HepG2 (cell line): Measurements from ENCODE around the gene PIAS1. TPM values are rescaled to one million over a fixed set of nuclear protein-coding genes. Genes with fewer than 3 reads are reported as not detected.

Source experiments
- ATAC-seq: fragments of 200-7000 bp; cut with Tn5 transposase; 3 replicates; pipeline ENCODE4 v1.9.1; 2020; ENCODE audit warnings: mild to moderate bottlenecking, moderate library complexity
- BruUV-seq: library from RNA; stranded (reverse); fragments of 400-500 nt; replicated peaks from 2 replicates; lab custom pipeline; 2021; lab: Mats Ljungman, UMichigan
- CTCF ChIA-PET: fragments of 300-600 bp; formaldehyde crosslinking; extraction: SDS; loops from one replicate; lab custom pipeline; 2021; ENCODE audit warnings: low total read pairs, inconsistent platforms, low intra/inter-chr PET ratio; lab: Yijun Ruan, JAX
- POLR2A ChIA-PET: fragments of 350-600 bp; sonication (Branson Sonifier 250); formaldehyde crosslinking; loops from one replicate; lab custom pipeline; 2020; ENCODE audit warnings: antibody characterized with exemption, inconsistent platforms; lab: Yijun Ruan, JAX
- DNase-seq: peaks from one replicate; pipeline ENCODE4 v3.0.0-alpha.2; 2015; ENCODE audit warnings: low spot score
- FAIRE-seq: peaks from 3 replicates; lab custom pipeline; 2011; peaks lifted over from hg19 to GRCh38; lab: Jason Lieb, UNC
- H2AFZ ChIP-seq: one replicate; pipeline ENCODE4 v1.6.1; 2011; ENCODE audit warnings: low read length, inconsistent platforms
- H3K27ac ChIP-seq: fragments of 300-600 bp; 3 replicates; pipeline ENCODE4 v1.8.0; 2011; ENCODE audit warnings: mixed run types, mild to moderate bottlenecking, mixed read lengths, low read length, inconsistent platforms; ENCODE audit not compliant: insufficient read depth; ENCODE audit errors: extremely low read length
- H3K27me3 ChIP-seq, 2 experiments: fragments of 200-600 bp in 1 of 2; 2 replicates in 1 of 2; 3 replicates in 1 of 2; pipeline versions ENCODE4 v1.6.0 to v1.8.0; 2011; ENCODE audit warnings: low read length in 2 of 2, mild to moderate bottlenecking in 2 of 2, moderate library complexity in 2 of 2, inconsistent platforms in 1 of 2; ENCODE audit not compliant: insufficient read depth in 2 of 2, control insufficient read depth in 1 of 2
- H3K36me3 ChIP-seq, 2 experiments: fragments of 200-600 bp in 1 of 2; replicated peaks in 1 of 2; 2 replicates in 1 of 2; 3 replicates in 1 of 2; pipeline versions ENCODE4 v1.5.1 to v1.8.0; 2011; ENCODE audit warnings: low read length in 2 of 2, inconsistent platforms in 1 of 2; ENCODE audit not compliant: insufficient read depth in 2 of 2, control insufficient read depth in 1 of 2
- H3K4me1 ChIP-seq: 2 replicates; pipeline ENCODE4 v1.5.1; 2012; ENCODE audit warnings: low read length, inconsistent platforms; ENCODE audit not compliant: insufficient read depth
- H3K4me2 ChIP-seq: 2 replicates; pipeline ENCODE4 v1.6.0; 2011; ENCODE audit warnings: low read depth, low read length, inconsistent platforms
- H3K4me3 ChIP-seq, 3 experiments: fragments of 200-600 bp in 1 of 3; sonication (generic), shearing (Covaris generic) in 1 of 3; replicated peaks in 1 of 3; 2 replicates each; pipeline ENCODE4 v1.5.1; 2011 to 2016; ENCODE audit warnings: low read length in 3 of 3, inconsistent platforms in 2 of 3, low read depth in 2 of 3, mild to moderate bottlenecking in 2 of 3, control low read depth in 1 of 3, mixed read lengths in 1 of 3; ENCODE audit not compliant: insufficient read depth in 1 of 3
- H3K79me2 ChIP-seq: one replicate; pipeline ENCODE4 v1.6.1; 2011; ENCODE audit warnings: low read length, inconsistent platforms; ENCODE audit not compliant: insufficient read depth
- H3K9ac ChIP-seq: 2 replicates; pipeline ENCODE4 v1.6.0; 2011; ENCODE audit warnings: mild to moderate bottlenecking, low read depth, low read length, inconsistent platforms; ENCODE audit not compliant: insufficient read depth
- H3K9me3 ChIP-seq: 2 replicates; pipeline ENCODE4 v1.5.1; 2012; ENCODE audit warnings: mild to moderate bottlenecking, low read length
- H4K20me1 ChIP-seq: 2 replicates; pipeline ENCODE4 v1.6.0; 2011; ENCODE audit warnings: inconsistent platforms, mild to moderate bottlenecking, low read length, moderate library complexity; ENCODE audit not compliant: insufficient read depth
- ARHGAP35 ChIP-seq: sonication (generic); formaldehyde crosslinking; IDR thresholded peaks from 2 replicates; pipeline ENCODE4 v1.9.0; 2022; ENCODE audit warnings: mild to moderate bottlenecking, inconsistent platforms, moderate library complexity, missing genetic modification reagents, borderline replicate concordance
- HNRNPK ChIP-seq: fragments of 200-400 bp; formaldehyde crosslinking; IDR thresholded peaks from 2 replicates; pipeline ENCODE4 v1.6.1; 2018; ENCODE audit warnings: low read length, low read depth, moderate library complexity, mild to moderate bottlenecking; ENCODE audit not compliant: poor library complexity, severe bottlenecking
- LCORL ChIP-seq, 2 experiments: fragments of 450-650 bp in 1 of 2; sonication (generic) in 1 of 2; formaldehyde crosslinking in 1 of 2; IDR thresholded peaks; 2 replicates each; pipeline versions ENCODE4 v1.5.0 to v1.6.1; 2017 to 2020; ENCODE audit warnings: antibody characterized with exemption in 1 of 2, missing genetic modification reagents in 1 of 2
- NFE2L2 ChIP-seq: fragments of 150-350 bp; IDR thresholded peaks from 2 replicates; pipeline ENCODE4 v1.6.1; 2014; ENCODE audit warnings: low read length
- SMAD1 ChIP-seq: sonication (generic); formaldehyde crosslinking; IDR thresholded peaks from 2 replicates; pipeline ENCODE4 v1.4.0; 2020; ENCODE audit warnings: missing genetic modification reagents, low read depth, mild to moderate bottlenecking, borderline replicate concordance
- ZNF296 ChIP-seq: sonication (generic); formaldehyde crosslinking; conservative IDR thresholded peaks from 2 replicates; pipeline ENCODE4 v1.5.0; 2020; ENCODE audit warnings: mild to moderate bottlenecking, missing genetic modification reagents
- ZNF562 ChIP-seq: sonication (generic); formaldehyde crosslinking; IDR thresholded peaks from 2 replicates; pipeline ENCODE4 v1.8.0; 2022; ENCODE audit warnings: missing genetic modification reagents, borderline replicate concordance
- WGBS: methylation state at CpG from one replicate; pipeline ENCODE4 v1.1.6; 2017; ENCODE audit warnings: low lambda C conversion rate; 5-methylcytosine and 5-hydroxymethylcytosine counted together
- in situ Hi-C: cut with HindIII; loops from 2 replicates; pipeline ENCODE4 v1.10.0; 2017; ENCODE audit warnings: low pct_unique_long_range_greater_than_20kb; ENCODE audit not compliant: extremely low pct_ligation_motif_present
- intact Hi-C: fragments of 100-400 bp; cut with micrococcal nuclease; formaldehyde crosslinking; loops from one replicate; pipeline ENCODE4 v1.10.0; 2022; ENCODE audit not compliant: unreplicated experiment
- polyA plus RNA-seq, 8 experiments: library from polyadenylated mRNA; depleted of rRNA in 3 of 8; stranded (reverse) in 7 of 8; unstranded in 1 of 8; fragments of >200 nt; fragmentation: Illumina TruSeq in 4 of 8; extraction: Trizol in 4 of 8; gene quantifications; 2 replicates each; pipeline versions ENCODE4 v1.2.1 to v1.2.3, GENCODE V29; 2011 to 2016; ENCODE audit warnings: low read depth in 4 of 8, missing spikeins in 1 of 8, mixed read lengths in 1 of 8; ENCODE audit not compliant: insufficient read depth in 1 of 8
- total RNA-seq, 5 experiments: library from RNA; depleted of rRNA; stranded (reverse); fragments of >200 nt; fragmentation: Illumina TruSeq; extraction: Trizol; gene quantifications; 2 replicates each; pipeline ENCODE4 v1.2.3, GENCODE V29; 2016; ENCODE audit warnings: low read depth in 1 of 5
- TF ChIP-seq, protein P1 (sequence below): sonication (generic); formaldehyde crosslinking; IDR thresholded peaks from 2 replicates; pipeline ENCODE4 v1.4.0; 2020; ENCODE audit warnings: missing genetic modification reagents
- TF ChIP-seq, protein P2 (sequence below): sonication (generic); formaldehyde crosslinking; IDR thresholded peaks from 2 replicates; pipeline ENCODE4 v1.9.0; 2021; ENCODE audit warnings: missing genetic modification reagents, borderline replicate concordance
- TF ChIP-seq, protein P3 (sequence below): sonication (generic); formaldehyde crosslinking; IDR thresholded peaks from 2 replicates; pipeline ENCODE4 v1.5.1; 2020; ENCODE audit warnings: mild to moderate bottlenecking, missing genetic modification reagents, moderate library complexity
- TF ChIP-seq, protein P4 (sequence below): sonication (generic); formaldehyde crosslinking; IDR thresholded peaks from 2 replicates; pipeline ENCODE4 v1.8.1; 2023; ENCODE audit warnings: missing genetic modification reagents, mild to moderate bottlenecking, borderline replicate concordance
- TF ChIP-seq, protein P5 (sequence below): sonication (generic); formaldehyde crosslinking; conservative IDR thresholded peaks from 2 replicates; pipeline ENCODE4 v1.4.0; 2020; ENCODE audit warnings: missing genetic modification reagents

Gene PIAS1
- total and polyA plus RNA-seq, 2 of the 13 experiments (the other 11 are each of a cell fraction or from before 2014, with no cell fraction given) = 20.7 to 33.7 TPM

DNA sequence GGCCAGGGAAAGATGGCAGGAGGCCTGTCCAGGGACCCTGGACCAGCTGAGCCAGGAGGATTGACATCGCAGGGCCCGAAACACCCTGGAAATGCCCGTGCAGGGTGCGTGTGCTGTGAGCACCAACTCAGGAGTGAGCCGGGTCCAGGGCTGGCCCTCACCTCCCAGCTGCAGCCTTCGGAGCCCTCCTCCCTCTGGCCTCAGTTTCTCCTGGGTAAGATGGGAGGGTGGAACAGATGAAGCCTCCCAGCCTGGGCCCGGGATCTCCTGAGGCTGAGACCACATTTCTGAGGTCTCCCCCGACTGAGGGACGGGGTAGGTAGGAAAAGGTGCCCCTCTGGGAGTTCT is 156.3 kb downstream of the PIAS1 start:
- no peak for DNase-seq
- no peak for FAIRE-seq
- intact Hi-C loops = loop anchor here (1.0 kb wide), 1 partner anchor 15 kb away; no protein-coding TSS in a partner anchor
- TF ChIP-seq ZNF296 (CRISPR knock-in tag) (no peak), NFE2L2 (no peak), ARHGAP35 (CRISPR knock-in tag) (no peak), LCORL (IDR thresholded peaks at IDR 0.05) (no peak), LCORL (CRISPR knock-in tag; IDR thresholded peaks at IDR 0.05) (no peak), ZNF562 (CRISPR knock-in tag) (no peak), SMAD1 (CRISPR knock-in tag) (no peak), HNRNPK (no peak)
- TF ChIP-seq, protein P1, sequence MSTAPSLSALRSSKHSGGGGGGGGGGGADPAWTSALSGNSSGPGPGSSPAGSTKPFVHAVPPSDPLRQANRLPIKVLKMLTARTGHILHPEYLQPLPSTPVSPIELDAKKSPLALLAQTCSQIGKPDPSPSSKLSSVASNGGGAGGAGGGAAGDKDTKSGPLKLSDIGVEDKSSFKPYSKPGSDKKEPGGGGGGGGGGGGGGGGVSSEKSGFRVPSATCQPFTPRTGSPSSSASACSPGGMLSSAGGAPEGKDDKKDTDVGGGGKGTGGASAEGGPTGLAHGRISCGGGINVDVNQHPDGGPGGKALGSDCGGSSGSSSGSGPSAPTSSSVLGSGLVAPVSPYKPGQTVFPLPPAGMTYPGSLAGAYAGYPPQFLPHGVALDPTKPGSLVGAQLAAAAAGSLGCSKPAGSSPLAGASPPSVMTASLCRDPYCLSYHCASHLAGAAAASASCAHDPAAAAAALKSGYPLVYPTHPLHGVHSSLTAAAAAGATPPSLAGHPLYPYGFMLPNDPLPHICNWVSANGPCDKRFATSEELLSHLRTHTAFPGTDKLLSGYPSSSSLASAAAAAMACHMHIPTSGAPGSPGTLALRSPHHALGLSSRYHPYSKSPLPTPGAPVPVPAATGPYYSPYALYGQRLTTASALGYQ (CRISPR knock-in tag) = no peak
- TF ChIP-seq, protein P2, sequence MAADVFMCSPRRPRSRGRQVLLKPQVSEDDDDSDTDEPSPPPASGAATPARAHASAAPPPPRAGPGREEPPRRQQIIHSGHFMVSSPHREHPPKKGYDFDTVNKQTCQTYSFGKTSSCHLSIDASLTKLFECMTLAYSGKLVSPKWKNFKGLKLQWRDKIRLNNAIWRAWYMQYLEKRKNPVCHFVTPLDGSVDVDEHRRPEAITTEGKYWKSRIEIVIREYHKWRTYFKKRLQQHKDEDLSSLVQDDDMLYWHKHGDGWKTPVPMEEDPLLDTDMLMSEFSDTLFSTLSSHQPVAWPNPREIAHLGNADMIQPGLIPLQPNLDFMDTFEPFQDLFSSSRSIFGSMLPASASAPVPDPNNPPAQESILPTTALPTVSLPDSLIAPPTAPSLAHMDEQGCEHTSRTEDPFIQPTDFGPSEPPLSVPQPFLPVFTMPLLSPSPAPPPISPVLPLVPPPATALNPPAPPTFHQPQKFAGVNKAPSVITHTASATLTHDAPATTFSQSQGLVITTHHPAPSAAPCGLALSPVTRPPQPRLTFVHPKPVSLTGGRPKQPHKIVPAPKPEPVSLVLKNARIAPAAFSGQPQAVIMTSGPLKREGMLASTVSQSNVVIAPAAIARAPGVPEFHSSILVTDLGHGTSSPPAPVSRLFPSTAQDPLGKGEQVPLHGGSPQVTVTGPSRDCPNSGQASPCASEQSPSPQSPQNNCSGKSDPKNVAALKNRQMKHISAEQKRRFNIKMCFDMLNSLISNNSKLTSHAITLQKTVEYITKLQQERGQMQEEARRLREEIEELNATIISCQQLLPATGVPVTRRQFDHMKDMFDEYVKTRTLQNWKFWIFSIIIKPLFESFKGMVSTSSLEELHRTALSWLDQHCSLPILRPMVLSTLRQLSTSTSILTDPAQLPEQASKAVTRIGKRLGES (CRISPR knock-in tag) = no peak
- TF ChIP-seq, protein P3, sequence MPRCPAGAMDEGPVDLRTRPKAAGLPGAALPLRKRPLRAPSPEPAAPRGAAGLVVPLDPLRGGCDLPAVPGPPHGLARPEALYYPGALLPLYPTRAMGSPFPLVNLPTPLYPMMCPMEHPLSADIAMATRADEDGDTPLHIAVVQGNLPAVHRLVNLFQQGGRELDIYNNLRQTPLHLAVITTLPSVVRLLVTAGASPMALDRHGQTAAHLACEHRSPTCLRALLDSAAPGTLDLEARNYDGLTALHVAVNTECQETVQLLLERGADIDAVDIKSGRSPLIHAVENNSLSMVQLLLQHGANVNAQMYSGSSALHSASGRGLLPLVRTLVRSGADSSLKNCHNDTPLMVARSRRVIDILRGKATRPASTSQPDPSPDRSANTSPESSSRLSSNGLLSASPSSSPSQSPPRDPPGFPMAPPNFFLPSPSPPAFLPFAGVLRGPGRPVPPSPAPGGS (CRISPR knock-in tag) = no peak
- TF ChIP-seq, protein P4, sequence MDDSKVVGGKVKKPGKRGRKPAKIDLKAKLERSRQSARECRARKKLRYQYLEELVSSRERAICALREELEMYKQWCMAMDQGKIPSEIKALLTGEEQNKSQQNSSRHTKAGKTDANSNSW (CRISPR knock-in tag) = no peak
- TF ChIP-seq, protein P5, sequence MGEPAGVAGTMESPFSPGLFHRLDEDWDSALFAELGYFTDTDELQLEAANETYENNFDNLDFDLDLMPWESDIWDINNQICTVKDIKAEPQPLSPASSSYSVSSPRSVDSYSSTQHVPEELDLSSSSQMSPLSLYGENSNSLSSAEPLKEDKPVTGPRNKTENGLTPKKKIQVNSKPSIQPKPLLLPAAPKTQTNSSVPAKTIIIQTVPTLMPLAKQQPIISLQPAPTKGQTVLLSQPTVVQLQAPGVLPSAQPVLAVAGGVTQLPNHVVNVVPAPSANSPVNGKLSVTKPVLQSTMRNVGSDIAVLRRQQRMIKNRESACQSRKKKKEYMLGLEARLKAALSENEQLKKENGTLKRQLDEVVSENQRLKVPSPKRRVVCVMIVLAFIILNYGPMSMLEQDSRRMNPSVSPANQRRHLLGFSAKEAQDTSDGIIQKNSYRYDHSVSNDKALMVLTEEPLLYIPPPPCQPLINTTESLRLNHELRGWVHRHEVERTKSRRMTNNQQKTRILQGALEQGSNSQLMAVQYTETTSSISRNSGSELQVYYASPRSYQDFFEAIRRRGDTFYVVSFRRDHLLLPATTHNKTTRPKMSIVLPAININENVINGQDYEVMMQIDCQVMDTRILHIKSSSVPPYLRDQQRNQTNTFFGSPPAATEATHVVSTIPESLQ (CRISPR knock-in tag) = no peak

More for the DNA sequence above, 156.3 kb downstream of the PIAS1 start:
- 95% methylated on average over 7 of the region's 9 CpGs for WGBS
- Histone ChIP-seq H3K9ac (no peak overlapping the region), H4K20me1 (0 out of 2 replicates have a peak, but pooled peaks cover 6% of the 10 kb centered on the region), H3K4me2 (no peak overlapping the region), H2AFZ (no peak overlapping the region), H3K79me2 (no peaks in the 10 kb centered on the region), H3K9me3 (no peaks in the 10 kb centered on the region), H3K4me1 (peaks cover 12% of the 10 kb centered on the region), H3K27ac (no peak overlapping the region), H3K4me3 (no peak overlapping the region), H3K27me3 (no peaks in the 10 kb centered on the region), H3K36me3 (peaks cover 3 to 15% of the 10 kb centered on the region in 2 experiments; a peak in 4 of 5 replicates)
- ATAC-seq = no peak
- no TSS peak for BruUV-seq
- in situ Hi-C loops = no loop called here
- ChIA-PET CTCF (interaction anchor here (1.6 kb wide), 1 partner anchor 15 kb away, joined by 9 read pairs; no protein-coding TSS in a partner anchor), POLR2A (no interaction called here)
